K562 (cell line): ENCODE results near the gene MAST1. TPM values are rescaled to one million over a fixed set of nuclear protein-coding genes. Genes with fewer than 3 reads are reported as not detected.

Source experiments
- CHAMP1 ChIP-seq: fragments of 450-650 bp; IDR thresholded peaks from 2 replicates; pipeline ENCODE4 v1.6.1; 2016; ENCODE audit warnings: mild to moderate bottlenecking
- CREM ChIP-seq: IDR thresholded peaks from 2 replicates; pipeline ENCODE4 v1.6.1; 2014; ENCODE audit warnings: antibody characterized with exemption, low read depth
- DIDO1 ChIP-seq: fragments of 450-650 bp; IDR thresholded peaks from 2 replicates; pipeline ENCODE4 v1.6.1; 2016; ENCODE audit warnings: low read depth, missing biosample characterization, missing genetic modification characterization
- ESRRA ChIP-seq: fragments of 450-650 bp; IDR thresholded peaks from 2 replicates; pipeline ENCODE4 v1.6.1; 2014; ENCODE audit warnings: low read depth, mild to moderate bottlenecking, moderate library complexity, borderline replicate concordance
- FOSL1 ChIP-seq: fragments of 200-800 bp; sonication (Bioruptor generic); conservative IDR thresholded peaks from 2 replicates; pipeline ENCODE4 v1.6.1; 2016; ENCODE audit warnings: missing genetic modification characterization, missing compliant biosample characterization
- HDAC2 ChIP-seq: fragments of 450-650 bp; IDR thresholded peaks from 2 replicates; pipeline ENCODE4 v1.6.1; 2016; ENCODE audit warnings: mild to moderate bottlenecking
- HMGXB4 ChIP-seq: sonication (generic); formaldehyde crosslinking; IDR thresholded peaks from 2 replicates; pipeline ENCODE4 v1.8.1; 2023; ENCODE audit warnings: mild to moderate bottlenecking, missing genetic modification reagents
- JUND ChIP-seq, 2 experiments: IDR thresholded peaks; 2 replicates in 1 of 2; 3 replicates in 1 of 2; pipeline ENCODE4 v1.6.1; 2011; ENCODE audit warnings: borderline replicate concordance in 2 of 2, low read depth in 2 of 2, low read length in 2 of 2, improper control_type of control experiment in 1 of 2, missing biosample characterization in 1 of 2, missing genetic modification characterization in 1 of 2, missing genetic modification reagents in 1 of 2
- MEIS2 ChIP-seq: fragments of 450-650 bp; IDR thresholded peaks from 2 replicates; pipeline ENCODE4 v1.6.1; 2014; ENCODE audit warnings: mild to moderate bottlenecking; ENCODE audit not compliant: partially characterized antibody
- NFE2L1 ChIP-seq: fragments of 450-650 bp; IDR thresholded peaks from 2 replicates; pipeline ENCODE4 v1.6.1; 2016; ENCODE audit warnings: missing genetic modification characterization, low read depth, mild to moderate bottlenecking, missing compliant biosample characterization, moderate library complexity, borderline replicate concordance
- NONO ChIP-seq, 2 experiments: fragments of 200-400 bp in 1 of 2; fragments of 450-650 bp in 1 of 2; formaldehyde crosslinking in 1 of 2; IDR thresholded peaks; 2 replicates each; pipeline ENCODE4 v1.6.1; 2017; ENCODE audit warnings: low read depth in 2 of 2, mild to moderate bottlenecking in 2 of 2, moderate library complexity in 2 of 2, low read length in 1 of 2
- PHB ChIP-seq: fragments of 250-450 bp; sonication (Bioruptor Pico); IDR thresholded peaks from 2 replicates; pipeline ENCODE4 v1.5.0; 2021
- POLR3G ChIP-seq: IDR thresholded peaks from 2 replicates; pipeline ENCODE4 v1.6.1; 2011; ENCODE audit not compliant: insufficient read length, insufficient replicate concordance; ENCODE audit errors: extremely low read depth
- TGIF2 ChIP-seq: sonication (generic); formaldehyde crosslinking; IDR thresholded peaks from 2 replicates; pipeline ENCODE4 v1.8.1; 2022; ENCODE audit warnings: mild to moderate bottlenecking, missing genetic modification reagents, moderate library complexity
- USF2 ChIP-seq: sonication (generic); formaldehyde crosslinking; IDR thresholded peaks from 2 replicates; pipeline ENCODE4 v1.5.0; 2020; ENCODE audit warnings: missing genetic modification reagents
- XRCC3 ChIP-seq: fragments of 450-650 bp; IDR thresholded peaks from 2 replicates; pipeline ENCODE4 v1.6.1; 2017; ENCODE audit warnings: mild to moderate bottlenecking, moderate library complexity
- ZBTB26 ChIP-seq: fragments of 450-650 bp; formaldehyde crosslinking; IDR thresholded peaks from 2 replicates; pipeline ENCODE4 v1.4.0; 2022; ENCODE audit warnings: missing genetic modification characterization
- ZNF589 ChIP-seq: fragments of 200-800 bp; sonication (Bioruptor generic); IDR thresholded peaks from 2 replicates; pipeline ENCODE4 v1.6.1; 2016; ENCODE audit warnings: low read depth, missing genetic modification characterization, missing compliant biosample characterization
- ZNF717 ChIP-seq: fragments of 250-450 bp; sonication (Bioruptor Pico); IDR thresholded peaks from 2 replicates; pipeline ENCODE4 v1.5.0; 2021
- ZNF785 ChIP-seq: fragments of 250-450 bp; sonication (Bioruptor Pico); IDR thresholded peaks from 2 replicates; pipeline ENCODE4 v1.4.0; 2020; ENCODE audit warnings: mild to moderate bottlenecking
- polyA plus RNA-seq, 8 experiments: library from polyadenylated mRNA; depleted of rRNA in 4 of 8; stranded (reverse) in 5 of 8; unstranded in 3 of 8; fragments of >200 nt; fragmentation: Nextera tagmentation in 2 of 8; fragmentation: Illumina TruSeq in 1 of 8; extraction: Ambion mirVana in 2 of 8; extraction: Trizol in 1 of 8; gene quantifications; 2 replicates each; pipeline versions ENCODE4 v1.2.1 to v1.2.3, GENCODE V29; 2011 to 2014; ENCODE audit warnings: inconsistent platforms in 1 of 8, missing spikeins in 1 of 8
- total RNA-seq, 7 experiments: library from RNA; depleted of rRNA in 6 of 7; stranded (reverse); fragments of >200 nt in 6 of 7; fragmentation: Illumina TruSeq in 2 of 7; extraction: Trizol in 2 of 7; gene quantifications; 2 replicates each; pipeline versions ENCODE4 v1.2.1 to v1.2.3, GENCODE V29; 2011 to 2021; ENCODE audit warnings: low replicate concordance in 1 of 7

The MAST1 gene
- total and polyA plus RNA-seq, 9 of the 15 experiments (the other 6 are each of a cell fraction or from before 2014, with no cell fraction given) = 0.48 to 10.3 (median 3.9) TPM

- peak; percentile 66; the same call in 1 of the 2 replicates for TF ChIP-seq ESRRA
- TF ChIP-seq TGIF2 (CRISPR knock-in tag) = no peak
- peak in 1 of 2 experiments; percentile 99; a peak in 2 of 4 replicates for TF ChIP-seq NONO (IDR thresholded peaks at IDR 0.05; ENCODE audit: low read depth in 2 of 2, low read length in 1 of 2)
- TF ChIP-seq ZNF717 (CRISPR knock-in tag) = no peak
- TF ChIP-seq HDAC2 = peak; percentile 75; the same call in 1 of the 2 replicates
- TF ChIP-seq ZNF589 = no peak
- no peak for TF ChIP-seq PHB
- no peak for TF ChIP-seq HMGXB4 (CRISPR knock-in tag)
- peak; percentile 47 for TF ChIP-seq CREM
- no peak for TF ChIP-seq POLR3G
- TF ChIP-seq MEIS2 = no peak
- no peak for TF ChIP-seq ZNF785 (CRISPR knock-in tag)
- TF ChIP-seq ZBTB26 (CRISPR knock-in tag) = no peak
- TF ChIP-seq NFE2L1 = no peak
- peak; percentile 92 for TF ChIP-seq JUND (IDR thresholded peaks at IDR 0.05; ENCODE audit: borderline replicate concordance, low read depth, low read length)
- TF ChIP-seq JUND (tag; IDR thresholded peaks at IDR 0.05; ENCODE audit: borderline replicate concordance, low read depth, low read length) = no peak
- TF ChIP-seq FOSL1 = no peak; the same call in 1 of the 2 replicates
- TF ChIP-seq CHAMP1 = no peak
- no peak for TF ChIP-seq XRCC3
- TF ChIP-seq DIDO1 (tag) = no peak
- no peak for TF ChIP-seq USF2 (CRISPR knock-in tag)
These were observed 48.3 kb upstream of the MAST1 start (continued) for GRCh38 chr19:12789904-12790619.
